T-helper 9 cell (primary cell): ENCODE data around the gene TPP1.

Experiments used
- DNase-seq: peaks from one replicate; pipeline ENCODE4 v3.0.0-alpha.2; 2020

Gene TPP1

GRCh38 chr11:6611092-6611962 lies 7.9 kb downstream of the TPP1 start:
- DNase-seq, result peak; percentile 31

DNA sequence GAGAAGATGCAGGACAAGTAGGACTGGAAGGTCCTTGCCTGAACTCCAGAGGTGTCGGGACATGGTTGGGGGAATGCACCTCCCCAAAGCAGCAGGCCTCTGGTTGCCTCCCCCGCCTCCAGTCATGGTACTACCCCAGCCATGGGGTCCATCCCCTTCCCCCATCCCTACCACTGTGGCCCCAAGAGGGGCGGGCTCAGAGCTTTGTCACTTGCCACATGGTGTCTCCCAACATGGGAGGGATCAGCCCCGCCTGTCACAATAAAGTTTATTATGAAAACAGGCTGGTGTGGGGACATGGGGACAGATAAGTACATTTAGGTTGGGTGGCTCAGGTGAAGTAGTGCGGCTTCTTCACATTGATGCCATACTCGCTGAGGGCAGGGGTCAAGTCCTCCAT lies 8.6 kb downstream of the TPP1 start:
- DNase-seq, result no peak

DNA sequence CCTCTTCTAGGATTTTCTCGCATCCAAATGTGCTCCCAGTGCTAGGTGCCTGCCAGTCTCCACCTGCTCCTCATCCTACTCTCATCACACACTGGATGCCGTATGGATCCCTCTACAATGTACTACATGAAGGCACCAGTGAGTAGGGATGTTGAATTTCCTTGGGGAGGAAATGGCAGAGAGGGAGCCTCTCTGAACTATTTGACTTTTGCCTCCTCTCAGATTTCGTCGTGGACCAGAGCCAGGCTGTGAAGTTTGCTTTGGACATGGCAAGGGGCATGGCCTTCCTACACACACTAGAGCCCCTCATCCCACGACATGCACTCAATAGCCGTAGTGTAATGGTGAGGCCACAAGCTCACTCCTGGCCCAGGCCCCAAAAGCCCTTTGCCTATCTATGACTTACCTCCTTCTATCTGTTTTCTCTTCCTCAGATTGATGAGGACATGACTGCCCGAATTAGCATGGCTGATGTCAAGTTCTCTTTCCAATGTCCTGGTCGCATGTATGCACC lies 9.7 kb downstream of the TPP1 start:
- DNase-seq, result no peak

- no peak for DNase-seq
Measured at GRCh38 chr11:6608726-6609501, 10.3 kb downstream of the TPP1 start.

- no peak for DNase-seq
Measured at GRCh38 chr11:6608011-6608410, 11.2 kb downstream of the TPP1 start.

GRCh38 chr11:6607190-6607795 lies 11.9 kb downstream of the TPP1 start:
- DNase-seq, result no peak

DNA sequence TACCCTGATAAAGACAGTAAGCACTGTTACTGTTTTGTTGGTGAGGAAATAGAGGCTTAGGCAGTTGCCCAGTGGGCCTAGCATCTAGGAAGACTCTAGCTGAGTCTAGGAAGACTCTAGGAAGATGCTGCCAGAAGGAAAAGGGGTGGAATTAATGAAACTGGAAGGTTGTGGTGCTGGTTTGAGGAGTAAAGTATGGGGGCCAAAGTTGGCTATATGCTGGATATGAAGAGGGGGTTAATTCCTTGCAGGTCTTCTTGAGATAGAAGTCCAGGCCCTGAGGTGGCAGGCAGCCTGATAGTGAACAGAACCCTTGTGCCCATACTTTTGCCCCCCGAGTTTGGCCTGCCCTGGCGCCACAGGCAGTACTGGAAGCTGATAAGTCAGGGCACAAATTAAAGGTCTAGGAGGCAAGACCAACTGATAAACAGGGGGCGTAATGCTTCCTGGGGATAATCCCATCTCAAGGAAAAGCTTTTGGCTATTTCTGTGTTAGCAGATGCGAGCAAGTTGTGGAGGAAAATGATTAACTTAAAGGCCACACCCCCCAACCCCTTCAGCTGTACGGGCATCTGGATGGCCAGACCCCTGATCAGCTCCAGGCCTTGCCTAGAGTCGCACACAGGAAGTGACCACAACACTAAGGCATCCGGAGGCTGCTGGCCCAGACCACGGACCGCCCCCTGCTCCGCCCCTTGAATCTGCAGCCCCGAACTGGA lies 12.6 kb downstream of the TPP1 start:
- DNase-seq, result peak; percentile 30

DNA sequence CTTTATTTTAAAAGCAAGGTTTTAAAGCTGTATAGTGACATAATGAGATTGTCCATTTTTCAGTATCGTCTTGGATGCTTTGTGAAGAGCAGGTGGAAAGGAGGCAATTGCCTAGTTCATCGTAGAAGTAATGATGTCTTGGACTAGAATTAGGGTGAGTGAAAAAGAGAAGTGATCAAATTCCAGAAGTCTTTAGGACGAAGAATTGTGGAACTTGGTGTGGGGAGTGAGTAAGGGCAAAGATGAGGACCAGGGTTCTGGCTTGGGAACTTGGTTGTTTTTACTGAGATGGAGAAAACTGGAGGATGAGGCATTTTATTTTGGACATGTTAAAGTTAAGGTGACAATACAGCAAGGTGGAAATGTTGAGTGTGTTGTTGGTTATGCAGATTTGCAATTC lies 14.4 kb downstream of the TPP1 start:
- no peak for DNase-seq

DNA sequence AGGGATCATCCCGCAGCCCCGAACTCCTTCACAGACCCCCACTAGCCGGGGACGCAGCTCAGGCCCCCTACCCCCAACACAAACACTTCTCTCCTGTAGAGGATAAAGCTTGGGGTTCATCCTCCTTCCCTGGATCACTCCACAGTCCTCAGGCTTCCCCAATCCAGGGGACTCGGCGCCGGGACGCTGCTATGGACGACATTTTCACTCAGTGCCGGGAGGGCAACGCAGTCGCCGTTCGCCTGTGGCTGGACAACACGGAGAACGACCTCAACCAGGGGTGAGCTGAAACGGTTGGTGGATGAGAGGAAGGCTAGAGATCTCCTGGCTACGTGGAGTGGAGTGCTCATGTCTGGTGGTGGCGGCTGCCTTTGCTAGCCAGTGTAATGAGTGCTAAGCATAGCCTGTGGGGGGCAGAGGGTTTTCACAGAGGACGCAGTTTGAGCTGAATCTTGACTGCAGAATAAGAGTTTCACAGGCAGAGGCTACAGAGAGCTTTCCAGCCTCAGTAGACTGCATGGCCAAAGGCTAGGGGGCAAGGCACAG lies 15.1 kb downstream of the TPP1 start:
- peak; percentile 28 for DNase-seq

- DNase-seq, result peak; percentile 75
Measured at GRCh38 chr11:6603287-6604080, 15.7 kb downstream of the TPP1 start, which contains the start of the genes ILK and RRP8. Gene ILK (plus strand): TSS chr11:6603774. CDS start chr11:6604272, 498 bp downstream. Gene RRP8 (minus strand): TSS chr11:6603616. CDS start chr11:6603502, 114 bp downstream.

DNA sequence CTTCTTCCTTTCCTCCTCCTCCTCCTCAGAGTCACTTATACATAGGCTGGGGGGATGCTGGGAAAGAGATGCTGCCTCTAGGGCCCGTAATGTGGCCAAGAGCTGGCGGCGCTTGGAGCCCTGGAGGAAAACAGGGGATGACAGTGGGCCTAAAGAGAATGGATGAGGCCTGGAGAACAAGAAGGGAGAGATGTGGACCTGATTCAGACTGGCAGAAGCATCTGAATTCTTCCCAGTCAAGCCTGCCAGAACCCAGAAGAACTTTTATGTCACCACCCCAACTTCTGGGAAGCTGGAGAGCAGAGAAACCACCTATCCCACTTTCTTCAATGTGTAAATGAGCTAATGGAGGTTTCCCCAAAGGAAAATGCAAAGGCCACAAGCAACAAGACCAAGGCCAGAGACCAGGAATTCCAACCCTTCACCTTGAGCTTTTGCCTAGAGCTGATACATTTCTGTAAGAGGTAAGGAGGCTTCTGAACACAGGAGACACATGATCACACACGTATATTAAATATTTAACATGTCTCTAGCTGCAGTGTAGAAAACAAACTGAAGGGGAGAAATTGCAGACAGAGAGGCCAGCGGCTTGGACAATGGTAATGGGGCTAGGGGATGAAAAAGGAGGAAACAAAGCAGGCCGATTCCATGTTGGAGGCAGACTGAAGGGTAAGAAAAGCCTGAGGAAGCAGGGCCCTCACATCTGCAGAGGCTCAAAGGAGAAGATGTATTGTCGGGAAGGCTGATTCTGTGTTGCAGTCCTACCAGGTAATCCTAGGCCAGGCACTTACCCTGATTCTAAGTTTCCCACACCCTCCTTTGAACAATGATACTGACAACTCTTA lies 16.9 kb downstream of the TPP1 start:
- no peak for DNase-seq

DNA sequence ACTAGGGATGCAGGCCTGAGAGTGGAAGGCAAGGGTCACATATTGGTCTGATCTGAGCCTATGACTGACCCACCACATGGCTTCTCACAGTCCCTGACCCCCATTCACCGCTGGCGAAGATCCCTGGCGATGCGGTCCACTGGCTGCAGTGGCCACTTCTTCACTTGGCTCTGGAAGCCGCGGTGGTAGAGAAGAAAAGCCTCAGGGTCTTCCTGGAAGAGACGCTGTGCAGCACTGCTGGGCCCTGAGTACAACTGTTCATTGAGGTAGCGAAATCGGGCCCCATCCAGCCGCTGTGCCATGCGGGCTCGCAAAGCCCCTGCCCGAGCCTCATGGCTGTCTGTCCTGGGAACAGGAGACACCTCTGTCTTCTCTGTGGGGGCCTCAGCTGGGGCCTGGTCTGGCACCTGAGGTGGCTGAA lies 18.2 kb downstream of the TPP1 start:
- DNase-seq, result no peak

DNA sequence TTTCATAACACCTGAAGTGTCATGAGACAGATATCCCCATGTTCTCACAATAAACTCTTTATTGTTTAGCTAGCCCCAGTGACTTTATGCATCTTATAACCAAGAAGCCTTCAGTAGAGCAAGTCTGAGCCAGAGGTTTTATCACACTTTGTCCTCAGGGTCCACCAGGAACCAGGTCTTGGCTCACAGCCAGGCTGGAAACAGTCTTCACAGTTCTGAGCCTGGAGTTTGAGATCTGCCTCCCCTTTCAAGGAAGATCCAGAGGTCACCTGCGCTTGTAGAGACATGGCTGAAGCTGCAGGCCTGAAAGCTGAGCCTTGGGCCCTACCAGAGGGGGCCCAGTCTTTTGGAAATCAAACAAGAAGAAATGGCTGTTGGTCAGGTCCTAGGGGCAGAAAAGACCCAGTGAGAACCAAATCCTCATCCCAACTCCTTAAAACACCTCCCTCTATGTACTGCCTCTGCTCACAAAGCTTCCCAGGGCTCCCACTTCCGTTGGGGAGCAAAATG lies 19.3 kb downstream of the TPP1 start:
- DNase-seq, result no peak

DNA sequence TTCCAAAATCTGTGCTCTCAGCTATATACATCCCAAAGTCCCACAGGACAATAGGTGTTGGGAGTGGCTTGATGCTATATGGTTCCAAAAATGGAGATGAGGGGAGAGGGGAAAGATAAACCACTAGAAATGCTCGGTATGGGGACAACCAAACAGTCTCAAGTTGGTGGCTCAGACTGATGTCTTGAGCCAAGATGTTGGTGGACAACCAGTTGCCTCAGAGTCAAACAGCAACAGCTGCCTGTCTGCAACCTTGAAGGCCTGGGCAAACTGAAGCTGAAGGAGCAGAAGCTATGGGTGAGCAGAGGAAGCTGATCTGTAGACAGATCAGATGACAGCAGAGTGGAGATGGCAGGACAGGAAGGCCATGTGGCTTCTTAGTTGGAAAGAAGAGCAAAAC lies 19.8 kb downstream of the TPP1 start:
- no peak for DNase-seq

- no peak for DNase-seq
Measured at GRCh38 chr11:6598555-6598954, 20.7 kb downstream of the TPP1 start.

GRCh38 chr11:6596239-6596877 lies 22.9 kb downstream of the TPP1 start:
- no peak for DNase-seq

- no peak for DNase-seq
Measured at GRCh38 chr11:6594142-6594768, 25.0 kb downstream of the TPP1 start.

- no peak for DNase-seq
Measured at GRCh38 chr11:6588018-6588417, 31.2 kb downstream of the TPP1 start.

- no peak for DNase-seq
Measured at GRCh38 chr11:6587360-6587953, 31.8 kb downstream of the TPP1 start.
